Uterus (tissue), 2 donors: ENCODE results near the gene IQSEC1.

Experiments used
- CTCF ChIP-seq, 4 experiments: fragments of 200-600 bp in 2 of 4; fragments of 450-650 bp in 2 of 4; sonication (generic) in 2 of 4; IDR thresholded peaks; one replicate each; pipeline ENCODE4 v1.5.1; 2016 to 2019; ENCODE audit warnings: antibody characterized with exemption in 4 of 4, mild to moderate bottlenecking in 2 of 4, moderate library complexity in 1 of 4
- POLR2A ChIP-seq, 2 donors: fragments of 450-650 bp; IDR thresholded peaks; one replicate each; pipeline ENCODE4 v1.6.1; 2016; ENCODE audit warnings: antibody characterized with exemption in 2 of 2, mild to moderate bottlenecking in 1 of 2, moderate library complexity in 1 of 2

GRCh38 chr3:13055634-13056033, 17.6 kb downstream of the IQSEC1 start:
- TF ChIP-seq CTCF (IDR thresholded peaks at IDR 0.05) (no peak), POLR2A (IDR thresholded peaks at IDR 0.05) (no peak)
